ENCODE data around the gene OR2C3.
"Not testable (repeated sequence)": the region's sequence is repeated elsewhere in the genome, so short reads cannot be mapped to it uniquely, and the experiment has no call there.

OR2C3 gene

DNA sequence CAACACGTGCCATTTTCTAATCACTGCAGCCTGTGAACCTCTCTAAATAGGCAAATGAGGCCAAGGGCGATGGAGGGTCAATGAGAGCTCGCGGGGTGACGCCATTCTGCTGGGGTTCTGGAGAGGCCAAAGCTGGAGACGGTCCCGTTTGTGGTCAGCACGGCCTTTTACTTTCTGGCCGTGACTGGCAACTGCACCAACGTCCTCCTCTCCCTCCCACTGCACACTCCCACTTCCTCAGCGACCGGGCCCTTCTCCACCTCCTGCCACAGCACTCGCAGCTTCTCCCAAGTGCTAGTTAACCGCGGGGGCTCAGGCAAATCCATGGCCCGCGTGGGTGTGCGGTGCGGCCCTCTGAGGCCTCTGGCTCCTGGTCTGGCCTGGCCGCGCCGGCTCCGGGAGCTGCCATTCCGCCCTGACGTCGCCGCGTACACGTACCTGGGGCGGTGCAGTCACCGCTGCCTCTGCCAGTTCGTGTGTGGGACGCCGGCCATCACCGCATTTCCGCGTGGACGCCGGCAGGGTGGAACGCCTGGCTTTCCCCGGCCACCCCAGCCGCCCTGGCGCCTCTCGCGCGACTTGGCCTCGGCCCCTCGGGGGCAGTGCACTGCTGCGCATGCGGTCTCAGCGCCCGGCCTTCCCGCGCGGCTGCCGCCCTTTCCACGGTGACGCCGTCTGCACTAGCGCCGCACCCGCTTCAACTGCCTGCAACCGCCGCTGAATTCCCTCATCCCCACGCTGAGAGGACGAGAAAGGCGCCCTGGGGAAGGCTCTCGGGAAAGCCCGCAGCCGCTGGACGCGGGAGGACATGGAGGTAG, 18.2 kb downstream of the OR2C3 start:
- no peak for DNase-seq (ENCODE audit: low spot score)

DNA sequence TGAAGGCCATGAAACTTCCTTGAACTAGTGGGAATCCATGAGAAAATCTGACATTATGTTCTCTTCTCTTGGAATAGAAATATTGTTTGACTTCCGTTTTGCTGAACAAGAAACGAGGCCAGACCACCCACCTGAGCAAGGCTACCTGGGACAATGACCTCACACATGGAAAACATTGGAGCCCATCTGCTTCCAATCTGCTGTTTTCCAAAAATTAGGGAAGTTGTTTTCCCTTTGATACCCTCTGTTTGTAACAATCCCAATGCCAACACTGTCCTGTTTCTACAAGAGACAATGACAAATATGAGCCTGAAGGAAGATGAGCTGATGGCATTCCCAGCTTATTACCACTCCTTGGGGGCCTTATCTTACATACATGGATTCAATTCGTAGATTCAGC, 29.4 kb downstream of the OR2C3 start:
- DNase-seq (ENCODE audit: low spot score): no peak

DNA sequence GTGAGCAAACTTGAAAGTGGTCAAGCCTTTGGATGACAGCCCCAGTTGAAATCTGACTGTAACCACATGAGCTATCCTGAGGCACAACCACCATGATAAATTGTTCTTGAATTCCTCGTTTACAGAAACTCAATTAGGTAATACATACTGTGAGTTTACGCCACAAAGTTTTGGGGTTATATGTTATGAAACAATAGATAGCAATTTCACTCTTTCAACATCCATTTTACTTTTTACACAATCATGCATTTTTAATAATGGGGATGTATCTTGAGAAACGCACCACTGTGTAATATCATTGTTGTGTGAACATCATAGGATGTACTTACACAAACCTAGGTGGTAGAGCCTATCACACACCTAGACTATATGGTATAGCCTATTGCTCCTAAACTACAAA, 35.4 kb downstream of the OR2C3 start:
- DNase-seq (ENCODE audit: low spot score): no peak

DNA sequence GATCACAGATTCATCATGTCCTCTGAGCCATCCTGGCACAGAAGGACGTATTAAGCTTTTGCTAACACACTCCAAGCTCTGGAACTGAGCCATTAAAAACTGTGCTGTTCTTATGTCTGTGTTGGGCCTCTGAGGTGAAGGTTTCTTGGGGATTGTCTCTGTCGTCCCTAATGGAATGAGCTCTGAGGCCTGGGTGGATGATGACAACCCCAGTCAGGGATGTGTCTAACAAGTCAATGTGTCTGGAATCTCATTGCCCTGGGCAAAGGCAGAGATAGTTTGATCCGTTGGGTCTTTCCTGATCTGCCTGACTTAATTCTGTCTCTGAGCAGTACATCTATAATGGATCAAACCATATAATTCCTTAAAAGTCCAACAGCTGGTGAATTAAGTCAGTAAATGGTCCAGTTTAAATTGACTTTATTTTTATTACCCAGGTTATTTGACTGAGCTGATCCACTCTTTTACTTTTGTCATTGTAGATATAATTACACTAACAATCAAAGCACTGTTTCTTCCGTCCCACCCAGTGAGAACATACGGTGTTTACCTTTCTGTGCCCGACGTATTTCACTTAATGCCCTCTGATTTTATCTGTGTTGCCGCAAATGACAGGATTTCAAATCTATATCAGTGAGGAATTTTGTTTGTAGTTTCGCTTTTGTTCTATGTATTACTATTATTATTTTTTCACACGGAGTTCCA, 39.5 kb downstream of the OR2C3 start:
- no peak for DNase-seq (ENCODE audit: low spot score)

DNA sequence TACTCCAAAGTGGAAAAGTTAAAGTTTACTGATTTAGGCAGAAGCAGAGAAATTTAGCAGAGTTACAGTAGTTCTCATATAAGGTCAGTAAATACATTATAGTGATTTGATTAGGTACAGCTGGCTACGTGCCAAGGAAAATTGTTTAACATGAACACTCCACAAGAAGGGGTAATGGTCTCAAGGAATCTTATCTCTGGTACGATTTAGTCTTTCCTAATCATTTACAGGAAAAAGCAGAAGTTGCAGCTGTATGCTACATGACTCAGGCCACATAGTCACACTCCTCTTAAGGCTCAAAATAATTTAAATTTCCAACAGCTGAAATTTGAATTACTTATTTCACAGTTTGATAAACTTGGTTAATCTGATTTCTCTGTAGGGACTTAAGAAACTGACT, 41.5 kb downstream of the OR2C3 start:
- DNase-seq (ENCODE audit: low spot score): no peak

DNA sequence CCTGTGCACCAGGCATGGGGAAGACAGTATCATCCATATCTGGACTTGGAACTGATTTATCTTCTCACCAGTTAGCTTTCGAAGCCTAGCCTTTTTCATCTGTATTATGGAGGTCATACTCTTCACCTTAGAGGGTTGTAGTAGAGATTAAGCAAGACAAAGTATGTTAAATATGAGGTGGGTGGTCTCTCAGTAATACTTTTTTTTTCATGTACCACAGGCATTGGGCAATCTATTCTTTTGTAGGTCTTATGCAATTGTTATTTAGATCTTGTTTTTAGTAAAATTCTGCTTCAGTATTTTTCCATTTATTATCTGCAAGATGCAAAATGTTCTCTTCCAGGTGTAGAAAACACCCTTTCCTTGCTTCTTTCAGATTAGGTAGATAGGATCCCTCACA, 43.1 kb downstream of the OR2C3 start:
- DNase-seq (ENCODE audit: low spot score): no peak

DNA sequence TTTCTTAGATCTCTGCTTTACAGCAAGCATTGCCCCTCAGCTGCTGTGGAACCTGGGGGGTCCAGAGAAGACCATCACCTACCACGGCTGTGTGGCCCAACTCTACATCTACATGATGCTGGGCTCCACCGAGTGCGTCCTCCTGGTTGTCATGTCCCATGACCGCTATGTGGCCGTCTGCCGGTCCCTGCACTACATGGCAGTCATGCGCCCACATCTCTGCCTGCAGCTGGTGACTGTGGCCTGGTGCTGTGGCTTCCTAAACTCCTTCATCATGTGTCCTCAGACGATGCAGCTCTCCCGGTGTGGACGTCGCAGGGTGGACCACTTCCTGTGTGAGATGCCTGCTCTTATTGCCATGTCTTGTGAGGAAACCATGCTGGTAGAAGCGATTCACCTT, 44.9 kb downstream of the OR2C3 start:
- no peak for DNase-seq (ENCODE audit: low spot score)

DNA sequence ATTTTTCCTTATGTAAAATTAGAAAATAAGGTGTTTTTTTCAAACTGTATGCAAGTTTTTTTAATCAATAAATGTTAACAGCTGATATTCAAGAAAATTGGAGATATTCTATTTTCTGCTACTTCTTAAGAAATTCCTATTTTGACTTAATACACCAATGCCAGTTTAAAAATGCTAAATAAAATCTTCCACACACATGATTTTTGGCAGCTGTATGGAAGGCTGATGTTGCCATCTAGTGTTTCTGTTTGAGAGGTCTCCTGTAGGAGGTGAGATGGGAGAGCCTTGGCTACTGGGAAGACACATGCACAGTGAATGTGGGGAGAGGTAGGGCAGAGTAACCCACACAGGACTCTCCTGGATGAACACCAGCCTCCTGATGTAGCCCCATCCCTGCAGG, 49.2 kb downstream of the OR2C3 start:
- DNase-seq (ENCODE audit: low spot score): peak; percentile 40

DNA sequence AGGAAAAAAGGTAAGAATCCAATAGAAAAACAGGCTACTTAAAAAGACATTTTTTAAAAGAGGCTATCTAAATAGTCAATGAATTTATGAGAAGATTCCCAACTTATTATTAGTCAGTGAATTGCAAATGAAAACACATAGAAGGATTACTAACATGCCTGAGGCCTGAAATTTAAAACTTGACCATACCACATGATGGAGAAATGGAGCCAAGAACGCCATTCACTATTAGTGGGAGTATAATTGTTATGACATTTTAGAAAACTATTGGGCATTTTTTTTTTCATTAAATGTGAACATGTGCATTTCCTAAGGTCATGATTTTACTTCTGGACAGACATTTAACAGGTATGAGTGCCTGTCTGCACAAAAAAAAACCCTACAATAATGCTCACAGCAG, 53.5 kb downstream of the OR2C3 start:
- DNase-seq (ENCODE audit: low spot score): no peak

DNA sequence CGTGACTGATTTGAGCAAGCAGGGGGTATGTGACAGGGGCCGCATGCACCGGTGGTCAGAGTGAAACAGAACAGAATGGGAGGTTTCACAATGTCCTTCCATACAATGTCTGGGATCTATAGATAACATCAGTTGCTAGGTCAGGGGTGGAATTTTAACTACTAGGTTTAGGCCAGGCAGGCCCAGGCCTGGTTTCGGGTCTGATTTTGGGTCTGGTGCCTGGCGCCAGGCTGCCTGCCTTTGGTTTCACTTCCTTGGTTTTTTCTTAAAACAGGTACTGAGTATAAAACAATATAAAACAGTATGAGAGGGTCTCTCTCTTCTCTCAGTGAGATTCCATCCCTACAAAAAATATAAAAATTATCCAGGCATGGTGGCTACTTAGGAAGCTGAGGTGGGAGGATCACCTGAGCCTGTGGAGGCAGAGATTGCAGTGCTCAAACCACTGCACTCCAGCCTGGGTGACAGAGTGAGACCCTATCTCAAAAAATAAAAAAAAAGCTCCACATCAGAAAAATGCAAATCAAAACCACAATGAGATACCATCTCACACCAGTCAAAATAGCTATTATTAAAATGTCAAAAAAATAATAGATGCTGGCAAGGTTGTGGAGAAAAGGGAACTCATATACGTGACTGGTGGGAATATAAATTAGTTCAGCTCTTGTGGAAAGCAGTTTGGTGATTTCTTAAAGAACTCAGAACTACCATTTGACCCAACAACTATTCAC, 59.7 kb downstream of the OR2C3 start:
- DNase-seq (ENCODE audit: low spot score): not testable (repeated sequence)

DNA sequence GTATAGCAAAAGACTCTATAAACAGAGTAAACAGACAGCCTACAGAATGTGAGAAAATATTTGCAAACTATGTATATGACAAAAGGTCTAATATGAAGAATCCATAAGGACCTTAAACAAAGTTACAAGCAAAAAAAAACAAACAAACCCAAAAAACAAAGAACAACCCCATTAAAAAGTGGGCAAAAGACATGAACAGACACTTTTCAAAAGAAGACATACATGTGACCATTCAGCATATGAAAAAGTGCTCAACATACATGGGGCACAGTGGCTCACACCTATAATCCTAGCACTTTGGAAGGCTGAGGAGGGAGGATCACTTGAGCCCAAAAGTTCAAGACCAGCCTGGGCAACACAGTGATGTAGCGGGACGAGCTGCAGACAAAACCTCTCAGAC, 60.4 kb downstream of the OR2C3 start:
- DNase-seq (ENCODE audit: low spot score): no peak

Data from kidney capillary endothelial cell (primary cell).